NB4 (cell line): ENCODE data around the gene TKFC.
A peak's percentile ranks its signal among the peaks of the same experiment; 100 is the strongest.
"Not testable (repeated sequence)": the region's sequence is repeated elsewhere in the genome, so short reads cannot be mapped to it uniquely, and the experiment has no call there.

Experiments
- DNase-seq: peaks from one replicate; pipeline ENCODE4 v3.0.0; 2010; ENCODE audit warnings: low read depth
- H3K4me3 ChIP-seq: one replicate; pipeline ENCODE4 v1.5.1; 2011; ENCODE audit warnings: mild to moderate bottlenecking, low read depth, low read length, moderate library complexity
- MYC ChIP-seq: IDR thresholded peaks from 2 replicates; pipeline ENCODE4 v1.6.1; 2011; ENCODE audit warnings: low read depth, low read length
- POLR2A ChIP-seq: IDR thresholded peaks from 2 replicates; pipeline ENCODE4 v1.6.1; 2011; ENCODE audit warnings: mild to moderate bottlenecking; ENCODE audit not compliant: insufficient read length; ENCODE audit errors: extremely low read depth
- TF ChIP-seq, protein P1 (sequence below): IDR thresholded peaks from one replicate; pipeline ENCODE4 v1.5.1; 2012; ENCODE audit warnings: low read depth, low read length
- TF ChIP-seq, protein P2 (sequence below): IDR thresholded peaks from 2 replicates; pipeline ENCODE4 v1.6.1; 2011; ENCODE audit warnings: low read depth, low read length

The TKFC gene

GRCh38 chr11:61370349-61371005 lies 37.4 kb downstream of the TKFC start:
- TF ChIP-seq, protein P1, sequence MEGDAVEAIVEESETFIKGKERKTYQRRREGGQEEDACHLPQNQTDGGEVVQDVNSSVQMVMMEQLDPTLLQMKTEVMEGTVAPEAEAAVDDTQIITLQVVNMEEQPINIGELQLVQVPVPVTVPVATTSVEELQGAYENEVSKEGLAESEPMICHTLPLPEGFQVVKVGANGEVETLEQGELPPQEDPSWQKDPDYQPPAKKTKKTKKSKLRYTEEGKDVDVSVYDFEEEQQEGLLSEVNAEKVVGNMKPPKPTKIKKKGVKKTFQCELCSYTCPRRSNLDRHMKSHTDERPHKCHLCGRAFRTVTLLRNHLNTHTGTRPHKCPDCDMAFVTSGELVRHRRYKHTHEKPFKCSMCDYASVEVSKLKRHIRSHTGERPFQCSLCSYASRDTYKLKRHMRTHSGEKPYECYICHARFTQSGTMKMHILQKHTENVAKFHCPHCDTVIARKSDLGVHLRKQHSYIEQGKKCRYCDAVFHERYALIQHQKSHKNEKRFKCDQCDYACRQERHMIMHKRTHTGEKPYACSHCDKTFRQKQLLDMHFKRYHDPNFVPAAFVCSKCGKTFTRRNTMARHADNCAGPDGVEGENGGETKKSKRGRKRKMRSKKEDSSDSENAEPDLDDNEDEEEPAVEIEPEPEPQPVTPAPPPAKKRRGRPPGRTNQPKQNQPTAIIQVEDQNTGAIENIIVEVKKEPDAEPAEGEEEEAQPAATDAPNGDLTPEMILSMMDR = no peak
- no peak for TF ChIP-seq POLR2A
- TF ChIP-seq, protein P2, sequence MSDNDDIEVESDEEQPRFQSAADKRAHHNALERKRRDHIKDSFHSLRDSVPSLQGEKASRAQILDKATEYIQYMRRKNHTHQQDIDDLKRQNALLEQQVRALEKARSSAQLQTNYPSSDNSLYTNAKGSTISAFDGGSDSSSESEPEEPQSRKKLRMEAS = no peak
- no peak for TF ChIP-seq MYC

GRCh38 chr11:61372659-61373420 lies 39.8 kb downstream of the TKFC start:
- no peak for DNase-seq
- no peak overlapping the region for H3K4me3 ChIP-seq
- no peak for TF ChIP-seq POLR2A
- TF ChIP-seq, protein P1 = no peak
- TF ChIP-seq MYC = no peak
- TF ChIP-seq, protein P2 = no peak

More at GRCh38 chr11:61370349-61371005, 37.4 kb downstream of the TKFC start:
- DNase-seq = no peak
- no peak overlapping the region for H3K4me3 ChIP-seq

- no peak for DNase-seq
- no peak for TF ChIP-seq POLR2A
- TF ChIP-seq, protein P1 = no peak
- TF ChIP-seq, protein P2 = no peak
- TF ChIP-seq MYC = no peak
- H3K4me3 ChIP-seq = no peak overlapping the region
These were observed 42.7 kb downstream of the TKFC start for GRCh38 chr11:61375761-61376108.

DNA sequence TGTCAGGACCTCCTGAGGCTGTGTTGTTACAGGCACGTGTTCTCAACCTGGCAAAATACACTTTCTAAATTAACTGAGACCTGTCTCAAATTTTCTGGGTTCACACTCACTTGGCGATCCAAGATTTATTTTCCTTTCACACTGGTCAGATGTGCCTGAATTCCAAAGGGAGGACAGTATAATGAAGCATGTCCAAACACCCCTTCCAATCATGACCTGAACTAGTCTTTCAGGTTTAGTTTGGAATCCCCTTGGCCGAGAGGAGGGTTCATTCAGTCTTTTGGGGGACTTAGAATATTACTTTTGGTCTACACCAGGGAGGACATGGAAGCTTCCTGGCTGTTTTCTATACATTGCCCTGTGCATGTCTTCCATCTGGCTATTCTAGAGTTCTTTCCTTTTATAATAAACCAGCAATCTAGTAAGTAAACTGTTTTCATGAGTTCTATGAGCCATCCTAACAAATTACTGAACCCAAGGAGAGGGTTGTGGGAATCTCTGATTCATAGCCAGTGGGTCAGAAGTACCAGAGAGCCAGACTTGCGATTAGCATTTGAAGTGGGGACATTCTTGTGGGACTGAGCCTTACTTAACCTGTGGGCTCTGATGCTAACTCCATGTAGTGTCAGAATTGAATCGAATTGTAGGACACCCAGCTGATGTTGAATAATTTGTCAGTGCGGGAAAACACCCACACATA lies 44.6 kb downstream of the TKFC start:
- no peak overlapping the region for H3K4me3 ChIP-seq
- DNase-seq = no peak
- TF ChIP-seq MYC = no peak
- no peak for TF ChIP-seq POLR2A

DNA sequence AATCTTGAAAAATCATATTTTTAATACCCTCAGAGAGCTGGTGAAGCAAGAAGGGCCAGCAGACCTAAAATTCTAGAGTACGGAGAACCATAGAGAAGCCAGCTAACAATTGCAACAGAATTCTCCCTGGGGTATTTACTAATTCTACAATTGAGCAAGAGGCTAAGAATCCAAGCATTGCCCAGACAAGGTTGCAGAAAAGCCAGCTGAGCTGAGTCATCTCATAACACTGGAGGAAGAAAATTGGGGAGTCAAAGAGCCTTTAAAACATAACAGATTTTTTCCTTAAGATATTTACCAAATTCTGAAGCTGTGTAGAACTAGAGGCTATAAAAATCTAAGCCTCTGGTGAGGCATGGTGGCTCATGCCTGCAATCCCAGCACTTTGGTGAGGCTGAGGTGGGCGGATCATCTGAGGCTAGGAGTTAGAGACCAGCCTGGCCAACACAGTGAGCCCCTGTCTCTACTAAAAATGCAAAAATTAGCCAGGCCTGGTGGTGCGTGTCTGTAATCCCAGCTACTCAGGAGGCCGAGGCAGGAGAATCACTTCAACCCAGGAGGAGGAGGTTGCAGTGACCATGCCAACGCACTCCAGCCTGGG lies 45.8 kb downstream of the TKFC start:
- no peak overlapping the region for H3K4me3 ChIP-seq
- peak; percentile 95 for DNase-seq
- TF ChIP-seq, protein P2 = no peak
- TF ChIP-seq POLR2A (no peak), MYC (peak; percentile 45)
- TF ChIP-seq, protein P1 = no peak

GRCh38 chr11:61380884-61381283 lies 47.9 kb downstream of the TKFC start:
- TF ChIP-seq, protein P2 = no peak
- TF ChIP-seq MYC (no peak), POLR2A (no peak)
- TF ChIP-seq, protein P1 = no peak
- no peak overlapping the region for H3K4me3 ChIP-seq
- no peak for DNase-seq

- H3K4me3 ChIP-seq, DNase-seq: not testable (repeated sequence)
These were observed 50.8 kb downstream of the TKFC start for GRCh38 chr11:61383859-61384258.
